ENCODE results near the gene SLAMF1.

The SLAMF1 gene

GRCh38 chr1:160680399-160680798 is 33.6 kb upstream of the SLAMF1 start:
- in situ Hi-C loops (cut with MboI; ENCODE audit: low sequenced_read_pairs, unreplicated experiment) = no loop called here
- TF ChIP-seq, protein P1, sequence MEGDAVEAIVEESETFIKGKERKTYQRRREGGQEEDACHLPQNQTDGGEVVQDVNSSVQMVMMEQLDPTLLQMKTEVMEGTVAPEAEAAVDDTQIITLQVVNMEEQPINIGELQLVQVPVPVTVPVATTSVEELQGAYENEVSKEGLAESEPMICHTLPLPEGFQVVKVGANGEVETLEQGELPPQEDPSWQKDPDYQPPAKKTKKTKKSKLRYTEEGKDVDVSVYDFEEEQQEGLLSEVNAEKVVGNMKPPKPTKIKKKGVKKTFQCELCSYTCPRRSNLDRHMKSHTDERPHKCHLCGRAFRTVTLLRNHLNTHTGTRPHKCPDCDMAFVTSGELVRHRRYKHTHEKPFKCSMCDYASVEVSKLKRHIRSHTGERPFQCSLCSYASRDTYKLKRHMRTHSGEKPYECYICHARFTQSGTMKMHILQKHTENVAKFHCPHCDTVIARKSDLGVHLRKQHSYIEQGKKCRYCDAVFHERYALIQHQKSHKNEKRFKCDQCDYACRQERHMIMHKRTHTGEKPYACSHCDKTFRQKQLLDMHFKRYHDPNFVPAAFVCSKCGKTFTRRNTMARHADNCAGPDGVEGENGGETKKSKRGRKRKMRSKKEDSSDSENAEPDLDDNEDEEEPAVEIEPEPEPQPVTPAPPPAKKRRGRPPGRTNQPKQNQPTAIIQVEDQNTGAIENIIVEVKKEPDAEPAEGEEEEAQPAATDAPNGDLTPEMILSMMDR (IDR thresholded peaks at IDR 0.05; ENCODE audit: borderline replicate concordance, control extremely low read depth, extremely low read depth, insufficient read depth, missing control alignments) = no peak
- no peak for DNase-seq (ENCODE audit: low spot score)

DNA sequence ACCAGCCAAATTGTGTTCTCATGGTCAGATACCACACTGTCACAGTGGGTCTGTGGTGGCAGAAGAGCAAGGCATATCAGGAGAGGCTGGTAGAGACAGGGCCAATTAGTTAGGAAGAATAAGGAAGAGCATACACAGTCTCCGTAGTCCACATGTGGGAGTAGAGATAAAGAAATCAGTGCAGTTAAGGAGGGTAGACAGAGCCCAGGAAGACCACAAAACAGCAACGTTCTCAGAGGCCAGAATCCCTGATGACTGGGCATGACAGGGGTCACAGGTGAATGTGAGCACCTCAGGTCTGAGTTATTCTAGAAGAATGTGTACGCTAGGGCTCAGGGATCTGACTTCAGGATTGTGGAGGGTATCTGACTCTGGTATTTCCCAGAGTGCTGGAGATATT is 33.0 kb upstream of the SLAMF1 start:
- DNase-seq (ENCODE audit: low spot score) = no peak
- in situ Hi-C loops (cut with MboI; ENCODE audit: low sequenced_read_pairs, unreplicated experiment) = no loop called here
- TF ChIP-seq, protein P1 (IDR thresholded peaks at IDR 0.05; ENCODE audit: borderline replicate concordance, control extremely low read depth, extremely low read depth, insufficient read depth, missing control alignments) = no peak

- DNase-seq (ENCODE audit: low spot score) = no peak
- TF ChIP-seq, protein P1 (IDR thresholded peaks at IDR 0.05; ENCODE audit: borderline replicate concordance, control extremely low read depth, extremely low read depth, insufficient read depth, missing control alignments) = no peak
- in situ Hi-C loops (cut with MboI; ENCODE audit: low sequenced_read_pairs, unreplicated experiment) = no loop called here
Measured at GRCh38 chr1:160676869-160677597, 30.2 kb upstream of the SLAMF1 start.

- TF ChIP-seq, protein P1 (IDR thresholded peaks at IDR 0.05; ENCODE audit: borderline replicate concordance, control extremely low read depth, extremely low read depth, insufficient read depth, missing control alignments) = peak; percentile 76
- in situ Hi-C loops (cut with MboI; ENCODE audit: low sequenced_read_pairs, unreplicated experiment) = no loop called here
- DNase-seq (ENCODE audit: low spot score) = peak; percentile 60
Measured at GRCh38 chr1:160675641-160676410, 29.0 kb upstream of the SLAMF1 start.

- in situ Hi-C loops (cut with MboI; ENCODE audit: low sequenced_read_pairs, unreplicated experiment) = no loop called here
- TF ChIP-seq, protein P1 (IDR thresholded peaks at IDR 0.05; ENCODE audit: borderline replicate concordance, control extremely low read depth, extremely low read depth, insufficient read depth, missing control alignments) = no peak
- no peak for DNase-seq (ENCODE audit: low spot score)
Measured at GRCh38 chr1:160674415-160674814, 27.6 kb upstream of the SLAMF1 start.

DNA sequence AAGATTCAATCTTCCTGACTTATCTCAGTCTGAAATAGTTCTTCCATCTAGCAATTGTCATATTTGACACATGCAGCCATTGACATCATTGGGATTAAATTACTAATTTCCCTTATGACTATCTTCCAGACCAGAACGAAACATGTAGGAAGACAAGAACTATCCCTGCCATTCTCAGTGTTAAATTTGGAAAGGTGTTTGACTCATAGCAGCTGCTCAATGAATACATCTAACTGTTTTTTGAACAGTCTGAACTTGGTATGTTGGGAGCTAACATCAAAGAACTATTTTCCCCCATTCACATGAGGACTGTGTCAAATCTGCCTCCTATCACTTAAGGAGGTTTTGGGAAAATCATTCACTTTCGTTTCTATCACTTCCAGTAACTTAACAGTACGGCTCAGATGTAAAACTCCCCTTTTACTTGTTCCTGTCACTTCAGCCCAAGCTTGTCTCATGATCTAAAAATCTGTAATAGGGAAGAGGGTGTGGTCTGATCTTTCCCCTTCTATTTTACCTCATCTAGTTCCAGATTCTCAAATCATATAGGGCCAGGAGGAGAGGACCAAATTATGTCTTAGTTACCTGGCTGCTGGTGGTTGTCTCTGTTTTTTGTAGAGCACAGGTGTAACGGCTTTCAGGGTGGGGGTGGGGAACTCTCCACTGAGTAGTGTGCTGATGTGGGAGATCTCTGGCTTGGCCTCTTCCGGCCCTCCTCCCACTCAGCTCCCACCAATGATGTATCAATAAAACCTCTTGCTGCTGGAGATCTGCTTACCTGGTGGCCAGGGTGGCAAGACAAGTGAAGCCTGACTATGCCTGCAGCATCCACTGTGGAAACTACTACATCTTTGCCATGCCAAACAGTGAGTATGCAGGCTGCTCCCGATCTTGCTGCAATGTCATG is 26.2 kb upstream of the SLAMF1 start:
- DNase-seq (ENCODE audit: low spot score) = no peak
- TF ChIP-seq, protein P1 (IDR thresholded peaks at IDR 0.05; ENCODE audit: borderline replicate concordance, control extremely low read depth, extremely low read depth, insufficient read depth, missing control alignments) = no peak
- in situ Hi-C loops (cut with MboI; ENCODE audit: low sequenced_read_pairs, unreplicated experiment) = no loop called here
